Measurements from ENCODE around the gene MAF. TPM values are rescaled to one million over a fixed set of nuclear protein-coding genes. Genes with fewer than 3 reads are reported as not detected.
A peak's percentile ranks its signal among the peaks of the same experiment; 100 is the strongest.

The MAF gene
- total RNA-seq, 1 experiment from 2014 or later = 6.6 TPM

DNA sequence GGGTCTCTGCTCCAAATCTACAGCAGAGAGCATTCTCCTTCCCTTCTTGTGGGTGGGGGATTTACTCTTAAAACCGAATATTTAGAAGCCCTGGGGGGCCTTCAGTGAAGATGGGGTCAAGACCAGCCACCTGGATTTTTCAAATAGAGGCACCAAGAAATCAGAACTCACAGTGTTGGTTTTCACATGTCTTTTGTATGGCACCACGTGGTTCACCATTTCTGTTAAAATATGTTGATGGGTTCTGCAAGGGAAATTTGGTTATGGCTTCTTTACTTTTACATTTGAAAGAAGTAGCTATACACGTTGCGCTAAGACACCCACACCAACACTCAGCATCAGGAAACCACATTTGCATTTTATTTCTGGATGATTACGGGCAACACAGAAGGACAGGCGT lies 17.7 kb downstream of the MAF start (continued):
- TF ChIP-seq ZNF532 (CRISPR knock-in tag; IDR thresholded peaks at IDR 0.05; ENCODE audit: borderline replicate concordance) = no peak

- ChIA-PET CTCF (interaction anchor here (0.7 to 1.0 kb wide), 2 partner anchors 10 to 246 kb away, joined by 3 to 5 read pairs; no protein-coding TSS in a partner anchor), POLR2A (interaction anchor here (0.7 kb wide), 1 partner anchor 576 kb away, joined by 3 read pairs; no protein-coding TSS in a partner anchor)
- DNase-seq (ENCODE audit: low spot score) = no peak
- Mint-ChIP-seq H3K4me3 (no peak overlapping the region), H3K27ac (no peak overlapping the region), H3K27me3 (ENCODE audit: low read depth) (no peaks in the 10 kb centered on the region), H3K4me1 (peaks cover 57% of the 10 kb centered on the region), H3K9me3 (no peaks in the 10 kb centered on the region), H3K36me3 (no peaks in the 10 kb centered on the region)
- TF ChIP-seq ZNF121 (CRISPR knock-in tag; IDR thresholded peaks at IDR 0.05) (no peak), SMAD3 (CRISPR knock-in tag; IDR thresholded peaks at IDR 0.05; ENCODE audit: borderline replicate concordance) (no peak)
- ATAC-seq = peak; percentile 28; the same call in 1 of the 2 replicates
These were observed 19.9 kb downstream of the MAF start for GRCh38 chr16:79580453-79581191.

DNA sequence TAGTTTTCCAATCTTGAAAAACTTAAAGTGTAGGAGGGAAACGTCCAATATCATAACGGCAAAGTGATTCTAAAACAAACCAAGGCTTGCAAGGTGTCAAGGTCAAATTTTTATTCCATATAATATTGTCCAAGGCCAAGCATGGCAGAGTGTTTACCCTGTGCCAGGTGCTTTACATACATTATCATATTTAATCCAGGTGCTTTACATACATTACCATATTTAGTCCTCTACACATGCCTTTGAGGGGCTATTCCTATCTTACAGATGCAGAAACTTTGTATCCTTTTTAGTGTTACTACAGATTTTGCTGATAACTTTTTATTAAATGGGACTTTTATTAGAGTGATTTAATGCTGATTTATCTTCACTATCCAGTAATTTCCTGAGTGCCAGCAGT lies 23.9 kb downstream of the MAF start:
- POLR2A ChIA-PET = no interaction called here
- DNase-seq (ENCODE audit: low spot score) (no peak), ATAC-seq (no peak)
- no peak overlapping the region for H3K27ac Mint-ChIP-seq
- H3K36me3 Mint-ChIP-seq = no peaks in the 10 kb centered on the region
- CTCF ChIA-PET = interaction anchor here (0.7 kb wide), 1 partner anchor 627 kb away, joined by 5 read pairs; no protein-coding TSS in a partner anchor
- H3K9me3 Mint-ChIP-seq = no peaks in the 10 kb centered on the region
- no peak overlapping the region for H3K4me3 Mint-ChIP-seq
- peaks cover 4% of the 10 kb centered on the region; the same call in 1 of the 2 replicates for H3K27me3 Mint-ChIP-seq (ENCODE audit: low read depth)
- no peak for TF ChIP-seq MXD4 (CRISPR knock-in tag; IDR thresholded peaks at IDR 0.05; ENCODE audit: borderline replicate concordance)
- TF ChIP-seq, protein P1, sequence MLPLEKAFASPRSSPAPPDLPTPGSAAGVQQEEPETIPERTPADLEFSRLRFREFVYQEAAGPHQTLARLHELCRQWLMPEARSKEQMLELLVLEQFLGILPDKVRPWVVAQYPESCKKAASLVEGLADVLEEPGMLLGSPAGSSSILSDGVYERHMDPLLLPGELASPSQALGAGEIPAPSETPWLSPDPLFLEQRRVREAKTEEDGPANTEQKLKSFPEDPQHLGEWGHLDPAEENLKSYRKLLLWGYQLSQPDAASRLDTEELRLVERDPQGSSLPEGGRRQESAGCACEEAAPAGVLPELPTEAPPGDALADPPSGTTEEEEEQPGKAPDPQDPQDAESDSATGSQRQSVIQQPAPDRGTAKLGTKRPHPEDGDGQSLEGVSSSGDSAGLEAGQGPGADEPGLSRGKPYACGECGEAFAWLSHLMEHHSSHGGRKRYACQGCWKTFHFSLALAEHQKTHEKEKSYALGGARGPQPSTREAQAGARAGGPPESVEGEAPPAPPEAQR (CRISPR knock-in tag; IDR thresholded peaks at IDR 0.05) = no peak
- no peak for TF ChIP-seq NR3C1 (CRISPR knock-in tag; conservative IDR thresholded peaks at IDR 0.05; ENCODE audit: low read depth)
- TF ChIP-seq TCF7 (CRISPR knock-in tag; IDR thresholded peaks at IDR 0.05; ENCODE audit: low read depth) = no peak
- TF ChIP-seq ZNF138 (CRISPR knock-in tag; conservative IDR thresholded peaks at IDR 0.05) = no peak
- peaks cover 54% of the 10 kb centered on the region for H3K4me1 Mint-ChIP-seq

DNA sequence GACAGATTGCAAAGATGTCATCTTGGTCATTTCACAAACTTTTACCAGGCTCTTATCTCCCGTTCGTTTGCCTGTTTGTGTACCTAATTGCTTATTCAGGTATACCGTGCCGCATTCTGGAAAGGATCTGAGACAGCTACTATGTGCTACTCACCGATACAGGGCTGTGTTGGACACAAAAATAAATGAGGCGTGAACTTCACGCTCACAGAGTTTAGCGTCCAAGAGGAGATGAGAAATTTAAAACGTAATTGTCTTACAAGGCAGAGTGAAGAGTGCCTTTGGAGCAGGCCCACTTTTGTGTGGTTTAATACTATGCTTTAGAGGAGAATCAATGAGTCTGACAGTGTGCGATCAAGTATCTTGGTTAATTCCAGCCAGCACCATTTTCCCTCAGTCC lies 26.7 kb downstream of the MAF start:
- Mint-ChIP-seq H3K27ac (no peak overlapping the region), H3K4me1 (peaks cover 52% of the 10 kb centered on the region), H3K4me3 (no peak overlapping the region), H3K27me3 (ENCODE audit: low read depth) (peaks cover 8% of the 10 kb centered on the region; the same call in 1 of the 2 replicates), H3K9me3 (no peaks in the 10 kb centered on the region), H3K36me3 (no peaks in the 10 kb centered on the region)
- POLR2A ChIA-PET = no interaction called here
- DNase-seq (ENCODE audit: low spot score) = no peak
- no peak for ATAC-seq
- CTCF ChIA-PET = interaction anchor here (0.6 kb wide), 1 partner anchor 32 kb away, joined by 5 read pairs; no protein-coding TSS in a partner anchor
- no peak for TF ChIP-seq ATF2 (CRISPR knock-in tag; IDR thresholded peaks at IDR 0.05; ENCODE audit: borderline replicate concordance, low read depth)
- TF ChIP-seq, protein P2, sequence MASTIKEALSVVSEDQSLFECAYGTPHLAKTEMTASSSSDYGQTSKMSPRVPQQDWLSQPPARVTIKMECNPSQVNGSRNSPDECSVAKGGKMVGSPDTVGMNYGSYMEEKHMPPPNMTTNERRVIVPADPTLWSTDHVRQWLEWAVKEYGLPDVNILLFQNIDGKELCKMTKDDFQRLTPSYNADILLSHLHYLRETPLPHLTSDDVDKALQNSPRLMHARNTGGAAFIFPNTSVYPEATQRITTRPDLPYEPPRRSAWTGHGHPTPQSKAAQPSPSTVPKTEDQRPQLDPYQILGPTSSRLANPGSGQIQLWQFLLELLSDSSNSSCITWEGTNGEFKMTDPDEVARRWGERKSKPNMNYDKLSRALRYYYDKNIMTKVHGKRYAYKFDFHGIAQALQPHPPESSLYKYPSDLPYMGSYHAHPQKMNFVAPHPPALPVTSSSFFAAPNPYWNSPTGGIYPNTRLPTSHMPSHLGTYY (CRISPR knock-in tag; IDR thresholded peaks at IDR 0.05) = no peak
- TF ChIP-seq CREB1 (CRISPR knock-in tag; IDR thresholded peaks at IDR 0.05) = no peak
- TF ChIP-seq TCF7 (CRISPR knock-in tag; IDR thresholded peaks at IDR 0.05; ENCODE audit: low read depth) = no peak
- no peak for TF ChIP-seq TP53 (CRISPR knock-in tag; IDR thresholded peaks at IDR 0.05)
- TF ChIP-seq NR3C1 (CRISPR knock-in tag; conservative IDR thresholded peaks at IDR 0.05; ENCODE audit: low read depth) = no peak
- TF ChIP-seq, protein P3, sequence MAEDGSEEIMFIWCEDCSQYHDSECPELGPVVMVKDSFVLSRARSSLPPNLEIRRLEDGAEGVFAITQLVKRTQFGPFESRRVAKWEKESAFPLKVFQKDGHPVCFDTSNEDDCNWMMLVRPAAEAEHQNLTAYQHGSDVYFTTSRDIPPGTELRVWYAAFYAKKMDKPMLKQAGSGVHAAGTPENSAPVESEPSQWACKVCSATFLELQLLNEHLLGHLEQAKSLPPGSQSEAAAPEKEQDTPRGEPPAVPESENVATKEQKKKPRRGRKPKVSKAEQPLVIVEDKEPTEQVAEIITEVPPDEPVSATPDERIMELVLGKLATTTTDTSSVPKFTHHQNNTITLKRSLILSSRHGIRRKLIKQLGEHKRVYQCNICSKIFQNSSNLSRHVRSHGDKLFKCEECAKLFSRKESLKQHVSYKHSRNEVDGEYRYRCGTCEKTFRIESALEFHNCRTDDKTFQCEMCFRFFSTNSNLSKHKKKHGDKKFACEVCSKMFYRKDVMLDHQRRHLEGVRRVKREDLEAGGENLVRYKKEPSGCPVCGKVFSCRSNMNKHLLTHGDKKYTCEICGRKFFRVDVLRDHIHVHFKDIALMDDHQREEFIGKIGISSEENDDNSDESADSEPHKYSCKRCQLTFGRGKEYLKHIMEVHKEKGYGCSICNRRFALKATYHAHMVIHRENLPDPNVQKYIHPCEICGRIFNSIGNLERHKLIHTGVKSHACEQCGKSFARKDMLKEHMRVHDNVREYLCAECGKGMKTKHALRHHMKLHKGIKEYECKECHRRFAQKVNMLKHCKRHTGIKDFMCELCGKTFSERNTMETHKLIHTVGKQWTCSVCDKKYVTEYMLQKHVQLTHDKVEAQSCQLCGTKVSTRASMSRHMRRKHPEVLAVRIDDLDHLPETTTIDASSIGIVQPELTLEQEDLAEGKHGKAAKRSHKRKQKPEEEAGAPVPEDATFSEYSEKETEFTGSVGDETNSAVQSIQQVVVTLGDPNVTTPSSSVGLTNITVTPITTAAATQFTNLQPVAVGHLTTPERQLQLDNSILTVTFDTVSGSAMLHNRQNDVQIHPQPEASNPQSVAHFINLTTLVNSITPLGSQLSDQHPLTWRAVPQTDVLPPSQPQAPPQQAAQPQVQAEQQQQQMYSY (CRISPR knock-in tag; IDR thresholded peaks at IDR 0.05) = no peak
- TF ChIP-seq GABPB1 (CRISPR knock-in tag; IDR thresholded peaks at IDR 0.05) = no peak
- TF ChIP-seq ZNF232 (CRISPR knock-in tag; IDR thresholded peaks at IDR 0.05) = no peak
